HepG2 (cell line): ENCODE measurements around the gene ELP5. TPM values are rescaled to one million over a fixed set of nuclear protein-coding genes. Genes with fewer than 3 reads are reported as not detected.
A peak's percentile ranks its signal among the peaks of the same experiment; 100 is the strongest.

Source experiments
- ATAC-seq: fragments of 200-7000 bp; cut with Tn5 transposase; 3 replicates; pipeline ENCODE4 v1.9.1; 2020; ENCODE audit warnings: mild to moderate bottlenecking, moderate library complexity
- BruUV-seq: library from RNA; stranded (reverse); fragments of 400-500 nt; replicated peaks from 2 replicates; lab custom pipeline; 2021; lab: Mats Ljungman, UMichigan
- CTCF ChIA-PET: fragments of 300-600 bp; formaldehyde crosslinking; extraction: SDS; loops from one replicate; lab custom pipeline; 2021; ENCODE audit warnings: low total read pairs, inconsistent platforms, low intra/inter-chr PET ratio; lab: Yijun Ruan, JAX
- POLR2A ChIA-PET: fragments of 350-600 bp; sonication (Branson Sonifier 250); formaldehyde crosslinking; loops from one replicate; lab custom pipeline; 2020; ENCODE audit warnings: antibody characterized with exemption, inconsistent platforms; lab: Yijun Ruan, JAX
- DNase-seq: peaks from one replicate; pipeline ENCODE4 v3.0.0-alpha.2; 2015; ENCODE audit warnings: low spot score
- FAIRE-seq: peaks from 3 replicates; lab custom pipeline; 2011; peaks lifted over from hg19 to GRCh38; lab: Jason Lieb, UNC
- H2AFZ ChIP-seq: one replicate; pipeline ENCODE4 v1.6.1; 2011; ENCODE audit warnings: low read length, inconsistent platforms
- H3K27ac ChIP-seq: fragments of 300-600 bp; 3 replicates; pipeline ENCODE4 v1.8.0; 2011; ENCODE audit warnings: mixed run types, mild to moderate bottlenecking, mixed read lengths, low read length, inconsistent platforms; ENCODE audit not compliant: insufficient read depth; ENCODE audit errors: extremely low read length
- H3K27me3 ChIP-seq, 2 experiments: fragments of 200-600 bp in 1 of 2; 2 replicates in 1 of 2; 3 replicates in 1 of 2; pipeline versions ENCODE4 v1.6.0 to v1.8.0; 2011; ENCODE audit warnings: low read length in 2 of 2, mild to moderate bottlenecking in 2 of 2, moderate library complexity in 2 of 2, inconsistent platforms in 1 of 2; ENCODE audit not compliant: insufficient read depth in 2 of 2, control insufficient read depth in 1 of 2
- H3K36me3 ChIP-seq, 2 experiments: fragments of 200-600 bp in 1 of 2; replicated peaks in 1 of 2; 2 replicates in 1 of 2; 3 replicates in 1 of 2; pipeline versions ENCODE4 v1.5.1 to v1.8.0; 2011; ENCODE audit warnings: low read length in 2 of 2, inconsistent platforms in 1 of 2; ENCODE audit not compliant: insufficient read depth in 2 of 2, control insufficient read depth in 1 of 2
- H3K4me1 ChIP-seq: 2 replicates; pipeline ENCODE4 v1.5.1; 2012; ENCODE audit warnings: low read length, inconsistent platforms; ENCODE audit not compliant: insufficient read depth
- H3K4me2 ChIP-seq: 2 replicates; pipeline ENCODE4 v1.6.0; 2011; ENCODE audit warnings: low read depth, low read length, inconsistent platforms
- H3K4me3 ChIP-seq, 3 experiments: fragments of 200-600 bp in 1 of 3; sonication (generic), shearing (Covaris generic) in 1 of 3; replicated peaks in 1 of 3; 2 replicates each; pipeline ENCODE4 v1.5.1; 2011 to 2016; ENCODE audit warnings: low read length in 3 of 3, inconsistent platforms in 2 of 3, low read depth in 2 of 3, mild to moderate bottlenecking in 2 of 3, control low read depth in 1 of 3, mixed read lengths in 1 of 3; ENCODE audit not compliant: insufficient read depth in 1 of 3
- H3K79me2 ChIP-seq: one replicate; pipeline ENCODE4 v1.6.1; 2011; ENCODE audit warnings: low read length, inconsistent platforms; ENCODE audit not compliant: insufficient read depth
- H3K9ac ChIP-seq: 2 replicates; pipeline ENCODE4 v1.6.0; 2011; ENCODE audit warnings: mild to moderate bottlenecking, low read depth, low read length, inconsistent platforms; ENCODE audit not compliant: insufficient read depth
- H3K9me3 ChIP-seq: 2 replicates; pipeline ENCODE4 v1.5.1; 2012; ENCODE audit warnings: mild to moderate bottlenecking, low read length
- H4K20me1 ChIP-seq: 2 replicates; pipeline ENCODE4 v1.6.0; 2011; ENCODE audit warnings: inconsistent platforms, mild to moderate bottlenecking, low read length, moderate library complexity; ENCODE audit not compliant: insufficient read depth
- ATF7 ChIP-seq, 2 experiments: fragments of 450-650 bp in 1 of 2; sonication (generic) in 1 of 2; formaldehyde crosslinking in 1 of 2; IDR thresholded peaks; 2 replicates each; pipeline versions ENCODE4 v1.4.0 to v1.6.1; 2016 to 2020; ENCODE audit warnings: antibody characterized with exemption in 1 of 2, mild to moderate bottlenecking in 1 of 2, missing genetic modification reagents in 1 of 2
- HNF1B ChIP-seq: sonication (generic); formaldehyde crosslinking; IDR thresholded peaks from 2 replicates; pipeline ENCODE4 v1.5.1; 2020; ENCODE audit warnings: mild to moderate bottlenecking, moderate library complexity, missing genetic modification reagents
- KAT8 ChIP-seq: IDR thresholded peaks from 2 replicates; pipeline ENCODE4 v1.6.1; 2016; ENCODE audit warnings: missing genetic modification reagents, missing compliant biosample characterization
- MLLT10 ChIP-seq: sonication (generic); formaldehyde crosslinking; IDR thresholded peaks from 2 replicates; pipeline ENCODE4 v1.4.0; 2020; ENCODE audit warnings: missing genetic modification reagents
- NFKBIZ ChIP-seq: IDR thresholded peaks from 2 replicates; pipeline ENCODE4 v1.6.1; 2018; ENCODE audit warnings: missing genetic modification reagents, missing compliant biosample characterization
- SOX6 ChIP-seq, 2 experiments: fragments of 450-650 bp in 1 of 2; sonication (generic) in 1 of 2; formaldehyde crosslinking in 1 of 2; IDR thresholded peaks; 2 replicates each; pipeline versions ENCODE4 v1.4.0 to v1.6.1; 2017 to 2020; ENCODE audit warnings: antibody characterized with exemption in 1 of 2, mild to moderate bottlenecking in 1 of 2, missing genetic modification reagents in 1 of 2
- SRF ChIP-seq: IDR thresholded peaks from 2 replicates; pipeline ENCODE4 v1.6.1; 2011; ENCODE audit warnings: mild to moderate bottlenecking, low read depth, low read length, moderate library complexity
- THAP9 ChIP-seq: sonication (generic); formaldehyde crosslinking; IDR thresholded peaks from 2 replicates; pipeline ENCODE4; 2020; ENCODE audit warnings: missing genetic modification reagents, mild to moderate bottlenecking, borderline replicate concordance
- ZBTB39 ChIP-seq: sonication (generic); formaldehyde crosslinking; IDR thresholded peaks from 2 replicates; pipeline ENCODE4 v1.5.0; 2020; ENCODE audit warnings: missing genetic modification reagents
- ZNF275 ChIP-seq: sonication (generic); formaldehyde crosslinking; IDR thresholded peaks from 2 replicates; pipeline ENCODE4 v1.8.0; 2022; ENCODE audit warnings: missing genetic modification reagents, mild to moderate bottlenecking, inconsistent platforms, borderline replicate concordance
- ZNF768 ChIP-seq: sonication (generic); formaldehyde crosslinking; IDR thresholded peaks from 2 replicates; pipeline ENCODE4 v1.4.0; 2020; ENCODE audit warnings: missing genetic modification reagents
- WGBS: methylation state at CpG from one replicate; pipeline ENCODE4 v1.1.6; 2017; ENCODE audit warnings: low lambda C conversion rate; 5-methylcytosine and 5-hydroxymethylcytosine counted together
- in situ Hi-C: cut with HindIII; loops from 2 replicates; pipeline ENCODE4 v1.10.0; 2017; ENCODE audit warnings: low pct_unique_long_range_greater_than_20kb; ENCODE audit not compliant: extremely low pct_ligation_motif_present
- intact Hi-C: fragments of 100-400 bp; cut with micrococcal nuclease; formaldehyde crosslinking; loops from one replicate; pipeline ENCODE4 v1.10.0; 2022; ENCODE audit not compliant: unreplicated experiment
- polyA plus RNA-seq, 8 experiments: library from polyadenylated mRNA; depleted of rRNA in 3 of 8; stranded (reverse) in 7 of 8; unstranded in 1 of 8; fragments of >200 nt; fragmentation: Illumina TruSeq in 4 of 8; extraction: Trizol in 4 of 8; gene quantifications; 2 replicates each; pipeline versions ENCODE4 v1.2.1 to v1.2.3, GENCODE V29; 2011 to 2016; ENCODE audit warnings: low read depth in 4 of 8, missing spikeins in 1 of 8, mixed read lengths in 1 of 8; ENCODE audit not compliant: insufficient read depth in 1 of 8
- total RNA-seq, 5 experiments: library from RNA; depleted of rRNA; stranded (reverse); fragments of >200 nt; fragmentation: Illumina TruSeq; extraction: Trizol; gene quantifications; 2 replicates each; pipeline ENCODE4 v1.2.3, GENCODE V29; 2016; ENCODE audit warnings: low read depth in 1 of 5
- TF ChIP-seq, protein P1 (sequence below): IDR thresholded peaks from 2 replicates; pipeline ENCODE4 v1.6.1; 2016; ENCODE audit warnings: missing compliant biosample characterization, missing genetic modification reagents, borderline replicate concordance

ELP5 gene
- total and polyA plus RNA-seq, 2 of the 13 experiments (the other 11 are each of a cell fraction or from before 2014, with no cell fraction given): 67.6 to 69.8 TPM

- no peak for TF ChIP-seq SRF
- TF ChIP-seq ATF7 (IDR thresholded peaks at IDR 0.05): no peak
- TF ChIP-seq ATF7 (CRISPR knock-in tag; IDR thresholded peaks at IDR 0.05): no peak
- TF ChIP-seq ZNF768: no peak
- TF ChIP-seq ZNF275: no peak
- TF ChIP-seq ZBTB39: no peak
- no peak for TF ChIP-seq NFKBIZ (CRISPR knock-in tag)
- TF ChIP-seq SOX6 (IDR thresholded peaks at IDR 0.05): no peak
- no peak for TF ChIP-seq SOX6 (CRISPR knock-in tag; IDR thresholded peaks at IDR 0.05)
- TF ChIP-seq KAT8 (CRISPR knock-in tag): no peak
These were observed 52.2 kb downstream of the ELP5 start (continued) for GRCh38 chr17:7304179-7304578.

DNA sequence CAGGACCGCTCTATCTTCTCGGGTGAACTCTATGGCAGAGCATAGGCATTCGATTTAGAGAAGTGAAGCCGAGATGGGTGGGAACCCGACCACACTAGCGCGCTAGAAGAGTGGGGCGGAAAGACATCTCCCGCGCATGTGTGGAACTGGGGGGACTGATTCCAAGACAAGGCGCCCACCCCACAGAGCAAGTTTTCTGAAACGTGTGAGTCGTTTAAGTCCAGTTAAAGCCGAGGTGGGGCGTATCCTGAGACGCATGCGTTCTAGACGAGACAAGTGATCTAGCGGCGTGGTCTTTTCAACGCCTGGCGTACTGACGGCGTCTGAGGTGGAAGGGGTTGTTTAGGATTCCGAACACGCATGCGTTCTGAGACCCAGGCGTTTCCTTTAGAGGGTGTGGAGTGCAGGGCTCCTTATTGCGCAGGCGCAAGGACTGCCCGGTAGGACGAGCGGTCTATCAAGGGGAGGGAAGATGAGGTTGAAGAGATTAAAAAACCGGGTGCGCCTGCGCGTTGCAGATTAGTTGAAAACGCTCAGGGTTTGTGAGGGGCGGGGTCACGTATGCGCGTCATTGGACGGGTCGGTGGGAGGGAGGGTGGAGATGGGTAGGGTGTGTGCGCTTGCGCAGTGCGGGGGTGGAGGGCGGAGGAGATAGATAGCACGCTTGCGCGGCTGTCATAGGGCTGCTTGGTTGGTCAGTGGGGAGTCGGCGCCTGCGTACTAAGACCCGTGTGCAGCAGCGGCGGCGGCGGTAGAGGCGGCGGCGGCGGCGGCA is 55.1 kb downstream of the ELP5 start, which contains the start of gene EIF5A:
TSS of gene EIF5A (plus strand) at position 718 of the 775 bp plus-strand sequence. CDS start 2,008 bp downstream, outside the sequence.
- H2AFZ ChIP-seq: no peak within 1 kb of the TSS
- POLR2A ChIA-PET: no interaction called here
- H4K20me1 ChIP-seq: peaks cover 37% of the 10 kb centered on the region
- H3K79me2 ChIP-seq: peaks cover 40% of the 10 kb centered on the region
- peaks cover 14 to 27% of the 10 kb centered on the region in 2 experiments for H3K36me3 ChIP-seq
- H3K27me3 ChIP-seq: no peaks in the 10 kb centered on the region
- no peaks in the 10 kb centered on the region for H3K9me3 ChIP-seq
- FAIRE-seq (peak; percentile 100), DNase-seq (peak; percentile 100), ATAC-seq (peak; percentile 80)
- peak within 1 kb of the TSS; percentile 94 for H3K9ac ChIP-seq
- peak within 1 kb of the TSS; percentile 90 for H3K4me2 ChIP-seq
- CTCF ChIA-PET: no interaction called here
- in situ Hi-C loops (no loop called here), intact Hi-C loops (no loop called here)
- BruUV-seq: TSS peak; percentile 76
- peak within 1 kb of the TSS; percentile 96 for H3K27ac ChIP-seq
- 1% methylated on average over 11 of the region's 64 CpGs for WGBS
- H3K4me1 ChIP-seq: peaks cover 38% of the 10 kb centered on the region
- peak within 1 kb of the TSS; percentile 64 to 84 (median 77) for H3K4me3 ChIP-seq
- TF ChIP-seq HNF1B (CRISPR knock-in tag) (peak; percentile 86), THAP9 (CRISPR knock-in tag) (peak; percentile 75; the same call in 1 of the 2 replicates), MLLT10 (CRISPR knock-in tag) (no peak)
- TF ChIP-seq, protein P1, sequence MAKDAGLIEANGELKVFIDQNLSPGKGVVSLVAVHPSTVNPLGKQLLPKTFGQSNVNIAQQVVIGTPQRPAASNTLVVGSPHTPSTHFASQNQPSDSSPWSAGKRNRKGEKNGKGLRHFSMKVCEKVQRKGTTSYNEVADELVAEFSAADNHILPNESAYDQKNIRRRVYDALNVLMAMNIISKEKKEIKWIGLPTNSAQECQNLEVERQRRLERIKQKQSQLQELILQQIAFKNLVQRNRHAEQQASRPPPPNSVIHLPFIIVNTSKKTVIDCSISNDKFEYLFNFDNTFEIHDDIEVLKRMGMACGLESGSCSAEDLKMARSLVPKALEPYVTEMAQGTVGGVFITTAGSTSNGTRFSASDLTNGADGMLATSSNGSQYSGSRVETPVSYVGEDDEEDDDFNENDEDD (CRISPR knock-in tag): no peak
